Sigmoid colon (tissue), 4 donors: ENCODE measurements around the gene ZSWIM5.

ENCODE experiments used
- EP300 ChIP-seq, 4 donors: sonication (generic); formaldehyde crosslinking; IDR thresholded peaks; one replicate each; pipeline ENCODE4 v1.6.1; 2017; ENCODE audit warnings: antibody characterized with exemption in 4 of 4
- POLR2A ChIP-seq, 2 donors: fragments of 450-650 bp; IDR thresholded peaks; one replicate each; pipeline ENCODE4 v1.6.1; 2016; ENCODE audit warnings: antibody characterized with exemption in 2 of 2, mild to moderate bottlenecking in 2 of 2, moderate library complexity in 2 of 2
- POLR2AphosphoS5 ChIP-seq, 4 donors: sonication (generic); formaldehyde crosslinking; IDR thresholded peaks; one replicate each; pipeline ENCODE4 v1.6.1; 2017; ENCODE audit warnings: antibody characterized with exemption in 4 of 4
- TF ChIP-seq, protein P1 (sequence below), 4 experiments: fragments of 450-650 bp in 3 of 4; fragments of 200-600 bp in 1 of 4; IDR thresholded peaks; one replicate each; pipeline ENCODE4 v1.5.1; 2016 to 2019; ENCODE audit warnings: antibody characterized with exemption in 4 of 4, mild to moderate bottlenecking in 3 of 4, moderate library complexity in 2 of 4

GRCh38 chr1:45079533-45079932 is 126.9 kb downstream of the ZSWIM5 start:
- TF ChIP-seq POLR2AphosphoS5 (IDR thresholded peaks at IDR 0.05) (no peak), POLR2A (IDR thresholded peaks at IDR 0.05) (no peak), EP300 (IDR thresholded peaks at IDR 0.05) (no peak)
- TF ChIP-seq, protein P1, sequence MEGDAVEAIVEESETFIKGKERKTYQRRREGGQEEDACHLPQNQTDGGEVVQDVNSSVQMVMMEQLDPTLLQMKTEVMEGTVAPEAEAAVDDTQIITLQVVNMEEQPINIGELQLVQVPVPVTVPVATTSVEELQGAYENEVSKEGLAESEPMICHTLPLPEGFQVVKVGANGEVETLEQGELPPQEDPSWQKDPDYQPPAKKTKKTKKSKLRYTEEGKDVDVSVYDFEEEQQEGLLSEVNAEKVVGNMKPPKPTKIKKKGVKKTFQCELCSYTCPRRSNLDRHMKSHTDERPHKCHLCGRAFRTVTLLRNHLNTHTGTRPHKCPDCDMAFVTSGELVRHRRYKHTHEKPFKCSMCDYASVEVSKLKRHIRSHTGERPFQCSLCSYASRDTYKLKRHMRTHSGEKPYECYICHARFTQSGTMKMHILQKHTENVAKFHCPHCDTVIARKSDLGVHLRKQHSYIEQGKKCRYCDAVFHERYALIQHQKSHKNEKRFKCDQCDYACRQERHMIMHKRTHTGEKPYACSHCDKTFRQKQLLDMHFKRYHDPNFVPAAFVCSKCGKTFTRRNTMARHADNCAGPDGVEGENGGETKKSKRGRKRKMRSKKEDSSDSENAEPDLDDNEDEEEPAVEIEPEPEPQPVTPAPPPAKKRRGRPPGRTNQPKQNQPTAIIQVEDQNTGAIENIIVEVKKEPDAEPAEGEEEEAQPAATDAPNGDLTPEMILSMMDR (IDR thresholded peaks at IDR 0.05), result no peak
